GM08714 (cell line): Measurements from ENCODE around the gene ZDHHC11B.
"Not testable (repeated sequence)": the region's sequence is repeated elsewhere in the genome, so short reads cannot be mapped to it uniquely, and the experiment has no call there.

Experiments
- H3K4me3 ChIP-seq: fragments of 200-500 bp; sonication (Bioruptor generic); 2 replicates; pipeline ENCODE4 v1.5.1; 2014; ENCODE audit warnings: mild to moderate bottlenecking, low read length, inconsistent platforms
- ZNF274 ChIP-seq: IDR thresholded peaks from 2 replicates; pipeline ENCODE4 v1.6.1; 2012; ENCODE audit warnings: mild to moderate bottlenecking, low read depth, low read length

ZDHHC11B gene

GRCh38 chr5:784428-785177, at the start of gene ZDHHC11B:
TSS of gene ZDHHC11B (minus strand) at chr5:784729. CDS start at chr5:766919, 17,810 bp downstream.
- H3K4me3 ChIP-seq: peak within 1 kb of the TSS; percentile 68

GRCh38 chr5:834013-834412, 49.5 kb upstream of the ZDHHC11B start:
- H3K4me3 ChIP-seq: not testable (repeated sequence)

- not testable (repeated sequence) for H3K4me3 ChIP-seq
Measured at GRCh38 chr5:828194-828593, 43.7 kb upstream of the ZDHHC11B start.

DNA sequence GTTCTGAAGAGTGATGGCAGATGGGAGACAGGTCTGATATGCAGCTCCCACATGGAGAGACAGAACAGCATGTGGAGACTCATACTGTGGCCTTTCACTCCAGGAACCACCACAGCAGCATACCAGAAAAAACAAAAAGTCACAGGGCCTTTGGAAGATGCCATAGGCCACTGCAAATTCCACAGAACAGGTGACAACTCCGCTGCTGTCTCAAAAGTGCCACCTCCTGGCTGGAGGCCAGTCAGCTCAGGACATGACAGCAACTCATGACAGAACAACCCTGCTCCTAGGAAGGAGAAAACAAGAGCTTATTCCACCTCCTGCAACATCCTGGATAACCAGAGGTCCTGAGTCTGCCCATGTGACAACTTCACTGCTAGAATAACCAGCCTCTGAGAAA, 41.0 kb upstream of the ZDHHC11B start:
- H3K4me3 ChIP-seq: not testable (repeated sequence)

- no peak overlapping the region for H3K4me3 ChIP-seq
- TF ChIP-seq ZNF274: no peak
Measured at GRCh38 chr5:821504-821903, 37.0 kb upstream of the ZDHHC11B start.

- H3K4me3 ChIP-seq: no peak overlapping the region
- TF ChIP-seq ZNF274: no peak
Measured at GRCh38 chr5:820245-820644, 35.7 kb upstream of the ZDHHC11B start.

GRCh38 chr5:819078-819477, 34.5 kb upstream of the ZDHHC11B start:
- H3K4me3 ChIP-seq: no peak overlapping the region
- no peak for TF ChIP-seq ZNF274

GRCh38 chr5:816176-816575, 31.6 kb upstream of the ZDHHC11B start:
- no peak for TF ChIP-seq ZNF274
- no peak overlapping the region for H3K4me3 ChIP-seq

GRCh38 chr5:815449-815848, 30.9 kb upstream of the ZDHHC11B start:
- no peak overlapping the region for H3K4me3 ChIP-seq
- TF ChIP-seq ZNF274: no peak

DNA sequence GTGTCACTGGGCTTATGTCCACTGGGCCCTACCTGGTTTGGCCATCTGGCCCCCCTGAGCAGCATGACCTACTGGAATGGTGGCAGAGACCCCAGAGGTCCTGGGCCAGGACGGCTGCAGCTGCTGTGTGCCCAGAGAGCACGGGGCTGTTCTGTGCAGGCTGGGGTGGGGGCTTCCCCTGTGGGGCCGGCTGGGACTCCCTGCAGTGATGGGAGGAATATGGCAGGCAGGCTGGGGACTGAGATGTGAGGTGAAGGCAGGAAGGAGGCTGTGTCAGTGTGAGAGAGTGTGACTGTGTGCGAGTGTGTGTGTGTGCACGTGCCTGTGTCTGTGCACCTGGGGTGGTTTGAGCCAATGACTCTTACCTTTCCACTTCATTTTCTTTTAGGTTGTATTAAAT, 29.0 kb upstream of the ZDHHC11B start:
- not testable (repeated sequence) for H3K4me3 ChIP-seq

DNA sequence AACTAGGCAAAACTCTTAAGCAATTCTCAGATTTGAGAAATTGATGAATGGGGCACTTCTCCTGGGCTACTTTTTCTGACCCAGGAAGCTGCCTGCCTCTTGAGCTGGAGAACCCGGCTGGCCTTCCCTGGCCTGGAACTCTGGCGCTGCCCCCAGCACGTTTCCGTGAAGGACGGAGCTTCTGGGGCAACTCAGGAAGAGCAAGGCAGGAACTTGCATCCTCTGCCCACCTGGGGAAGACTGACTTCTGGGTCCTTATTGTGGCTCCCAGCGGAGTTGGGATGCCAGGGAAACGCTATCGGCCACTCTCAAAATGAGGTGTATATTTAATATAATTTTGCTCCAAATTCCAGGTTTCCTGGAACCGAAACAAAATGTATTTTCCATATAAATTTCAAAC, 26.9 kb upstream of the ZDHHC11B start:
- not testable (repeated sequence) for H3K4me3 ChIP-seq

DNA sequence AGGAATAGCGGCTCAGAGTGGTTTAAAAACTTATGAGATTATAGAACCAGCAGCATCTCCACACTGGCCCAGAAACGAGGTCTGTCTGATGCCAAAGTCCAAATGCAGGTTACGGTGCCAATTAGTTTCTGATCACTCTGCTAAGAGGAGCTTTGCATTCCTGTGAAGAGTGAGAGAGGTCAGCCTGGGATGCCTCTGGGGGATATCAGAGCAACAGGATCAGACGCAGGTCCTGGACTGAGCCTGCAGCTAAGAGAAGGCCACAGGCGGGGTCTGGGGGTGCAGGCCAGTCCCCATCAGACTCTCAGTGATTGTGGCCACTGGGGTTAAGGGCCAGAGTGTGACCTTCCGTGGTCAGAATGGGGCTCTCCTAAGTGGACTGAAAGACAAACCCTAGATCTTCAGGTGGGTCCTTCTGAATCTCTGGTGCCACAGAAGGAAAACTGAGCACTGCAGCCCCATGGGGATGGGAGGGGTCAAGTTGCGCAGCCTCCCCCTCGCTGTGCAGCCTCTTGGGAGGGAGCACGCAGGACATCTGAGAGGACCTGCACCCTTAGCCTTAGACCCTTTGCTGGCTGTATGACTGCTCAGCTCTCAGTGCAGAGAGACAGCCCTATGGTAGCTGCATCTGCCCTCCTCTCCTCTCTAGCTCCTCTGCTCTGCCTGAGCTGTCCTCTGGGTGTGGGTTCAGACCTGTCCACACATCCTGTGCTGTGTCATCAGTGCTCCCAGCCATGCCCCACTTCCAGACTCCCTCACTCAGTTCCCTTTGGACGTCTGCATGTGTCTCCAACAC, 23.4 kb upstream of the ZDHHC11B start:
- H3K4me3 ChIP-seq: not testable (repeated sequence)

GRCh38 chr5:801472-801871, 16.9 kb upstream of the ZDHHC11B start:
- TF ChIP-seq ZNF274: no peak
- H3K4me3 ChIP-seq: no peak overlapping the region

GRCh38 chr5:801055-801454, 16.5 kb upstream of the ZDHHC11B start:
- not testable (repeated sequence) for H3K4me3 ChIP-seq

DNA sequence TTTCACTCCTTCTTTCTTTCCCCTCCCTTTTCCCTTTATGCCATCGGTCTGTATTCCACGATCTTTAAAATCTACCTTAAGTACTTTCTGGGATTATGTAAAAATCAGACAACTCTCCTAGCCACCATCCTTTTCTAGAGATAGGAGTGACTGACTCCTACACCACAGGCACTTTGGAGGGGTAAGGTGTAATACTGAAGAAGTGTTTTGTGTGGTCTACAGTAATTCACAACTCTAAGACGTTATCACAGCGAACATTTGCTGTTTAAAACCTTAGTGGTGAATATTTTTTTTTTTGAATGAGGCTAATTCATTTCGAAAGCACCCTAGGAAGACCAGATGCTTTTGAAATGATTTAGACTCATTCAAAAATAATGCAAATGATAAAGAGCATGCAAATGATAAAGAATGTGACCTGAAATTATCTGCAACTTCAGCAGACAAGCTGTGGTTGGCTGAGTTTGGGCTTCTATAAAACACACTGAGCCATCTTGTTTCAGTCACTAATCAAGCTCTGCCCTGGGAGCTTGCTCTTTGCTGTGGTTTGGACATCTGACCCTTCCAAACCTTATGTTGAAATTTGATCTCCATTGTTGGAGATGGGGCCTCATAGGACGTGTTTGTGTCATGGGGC, 14.1 kb upstream of the ZDHHC11B start:
- not testable (repeated sequence) for H3K4me3 ChIP-seq

GRCh38 chr5:797986-798385, 13.5 kb upstream of the ZDHHC11B start:
- not testable (repeated sequence) for H3K4me3 ChIP-seq

DNA sequence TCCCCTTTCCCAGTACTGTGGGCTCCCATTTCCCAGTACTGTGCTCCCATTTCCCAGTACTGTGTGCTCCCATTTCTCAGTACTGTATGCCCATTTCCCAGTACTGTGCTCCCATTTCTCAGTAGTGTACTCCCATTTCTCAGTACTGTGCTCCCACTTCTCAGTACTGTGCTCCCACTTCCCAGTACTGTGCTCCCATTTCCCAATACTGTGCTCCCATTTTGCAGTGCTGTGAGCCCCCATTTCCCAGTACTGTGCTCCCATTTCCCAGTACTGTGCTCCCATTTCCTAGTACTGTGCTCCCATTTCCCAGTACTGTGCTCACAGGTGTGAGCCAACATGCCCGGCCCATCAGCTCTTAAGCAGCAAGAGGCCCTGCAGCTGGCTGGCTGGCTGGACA, 11.3 kb upstream of the ZDHHC11B start:
- not testable (repeated sequence) for H3K4me3 ChIP-seq

DNA sequence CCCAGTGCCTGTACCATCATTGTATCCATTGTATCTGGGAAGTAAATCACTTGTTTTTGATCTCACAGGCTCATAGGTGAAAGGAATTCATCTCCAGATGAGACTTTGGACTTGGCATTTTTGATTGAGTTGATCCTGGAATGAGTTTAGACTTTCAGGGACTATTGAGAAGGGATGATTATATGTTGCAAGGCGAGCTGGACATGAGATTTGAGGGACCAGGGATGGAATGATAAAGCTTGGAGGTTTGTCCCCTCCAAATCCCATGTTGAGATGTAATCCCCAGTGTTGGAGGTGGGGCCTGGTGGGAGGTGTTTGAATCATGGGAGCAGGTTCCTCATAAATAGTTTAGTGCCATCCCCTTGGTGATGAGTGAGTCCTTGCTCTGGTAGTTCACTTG, 10.4 kb upstream of the ZDHHC11B start:
- H3K4me3 ChIP-seq: not testable (repeated sequence)

- not testable (repeated sequence) for H3K4me3 ChIP-seq
Measured at GRCh38 chr5:788703-789102, 4.2 kb upstream of the ZDHHC11B start.

DNA sequence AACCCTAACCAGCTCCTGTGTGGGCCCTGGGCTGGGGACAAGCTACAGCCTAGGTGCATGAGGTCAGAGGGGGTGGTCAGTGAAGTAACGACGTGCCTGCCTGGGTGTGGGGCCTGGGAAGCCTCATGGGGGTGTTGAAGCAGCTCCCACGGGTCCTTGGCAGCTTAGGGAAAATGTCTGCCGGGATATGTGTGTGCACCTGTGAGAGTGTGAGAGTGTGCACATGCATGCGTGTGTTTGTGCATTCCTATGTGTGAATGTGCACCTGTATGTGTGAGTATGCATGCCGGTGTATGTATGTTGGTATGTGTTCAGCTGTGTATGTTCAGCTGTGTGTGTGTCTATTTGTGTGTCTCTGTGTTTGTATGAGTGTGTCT, 3.3 kb upstream of the ZDHHC11B start:
- not testable (repeated sequence) for H3K4me3 ChIP-seq

- not testable (repeated sequence) for H3K4me3 ChIP-seq
Measured at GRCh38 chr5:787224-787856, 2.8 kb upstream of the ZDHHC11B start.
